Vagina (tissue), 2 donors: Measurements from ENCODE around the gene KPNB1.

Experiments used
- CTCF ChIP-seq, 3 experiments: fragments of 450-650 bp in 2 of 3; fragments of 200-600 bp in 1 of 3; sonication (generic) in 1 of 3; IDR thresholded peaks; one replicate each; pipeline ENCODE4 v1.5.1; 2017 to 2019; ENCODE audit warnings: antibody characterized with exemption in 3 of 3, mild to moderate bottlenecking in 2 of 3, moderate library complexity in 2 of 3
- POLR2A ChIP-seq, 2 donors: fragments of 450-650 bp; IDR thresholded peaks; one replicate each; pipeline ENCODE4 v1.6.1; 2017; ENCODE audit warnings: antibody characterized with exemption in 2 of 2, mild to moderate bottlenecking in 2 of 2, moderate library complexity in 2 of 2

GRCh38 chr17:47630614-47631013 lies 19.1 kb upstream of the KPNB1 start:
- TF ChIP-seq CTCF (IDR thresholded peaks at IDR 0.05) (no peak), POLR2A (IDR thresholded peaks at IDR 0.05) (no peak)
